ENCODE measurements around the gene CCDC146.

Gene CCDC146

DNA sequence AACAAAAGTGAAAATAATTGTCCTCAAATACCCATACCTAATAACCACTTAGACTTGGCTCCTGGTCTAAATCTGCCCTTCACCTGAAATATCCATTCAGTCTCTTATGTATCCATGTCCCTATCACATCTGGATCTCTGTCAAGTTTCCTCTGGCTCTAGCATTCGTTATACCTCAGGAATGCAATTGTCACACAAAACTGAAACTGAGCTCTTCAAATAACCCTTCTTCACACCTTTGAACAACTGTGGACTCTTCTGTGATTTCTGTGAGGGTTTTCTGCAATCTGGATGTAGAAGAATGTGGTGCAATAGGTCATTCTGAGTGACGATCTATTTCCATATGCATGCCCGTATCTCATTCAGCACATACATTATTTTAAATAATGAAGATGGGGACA is 130.7 kb downstream of the CCDC146 start:
- H3K36me3 ChIP-seq (ENCODE audit: control insufficient read depth, insufficient read depth, low read length): no peaks in the 10 kb centered on the region
- H3K4me3 ChIP-seq (replicated peaks; ENCODE audit: low read depth, low read length): no peak overlapping the region
- TF ChIP-seq, protein P1, sequence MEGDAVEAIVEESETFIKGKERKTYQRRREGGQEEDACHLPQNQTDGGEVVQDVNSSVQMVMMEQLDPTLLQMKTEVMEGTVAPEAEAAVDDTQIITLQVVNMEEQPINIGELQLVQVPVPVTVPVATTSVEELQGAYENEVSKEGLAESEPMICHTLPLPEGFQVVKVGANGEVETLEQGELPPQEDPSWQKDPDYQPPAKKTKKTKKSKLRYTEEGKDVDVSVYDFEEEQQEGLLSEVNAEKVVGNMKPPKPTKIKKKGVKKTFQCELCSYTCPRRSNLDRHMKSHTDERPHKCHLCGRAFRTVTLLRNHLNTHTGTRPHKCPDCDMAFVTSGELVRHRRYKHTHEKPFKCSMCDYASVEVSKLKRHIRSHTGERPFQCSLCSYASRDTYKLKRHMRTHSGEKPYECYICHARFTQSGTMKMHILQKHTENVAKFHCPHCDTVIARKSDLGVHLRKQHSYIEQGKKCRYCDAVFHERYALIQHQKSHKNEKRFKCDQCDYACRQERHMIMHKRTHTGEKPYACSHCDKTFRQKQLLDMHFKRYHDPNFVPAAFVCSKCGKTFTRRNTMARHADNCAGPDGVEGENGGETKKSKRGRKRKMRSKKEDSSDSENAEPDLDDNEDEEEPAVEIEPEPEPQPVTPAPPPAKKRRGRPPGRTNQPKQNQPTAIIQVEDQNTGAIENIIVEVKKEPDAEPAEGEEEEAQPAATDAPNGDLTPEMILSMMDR (IDR thresholded peaks at IDR 0.05; ENCODE audit: insufficient read depth, low read length, poor library complexity, severe bottlenecking): no peak
- no peak for DNase-seq (ENCODE audit: extremely low read depth, insufficient read length)
- no peaks in the 10 kb centered on the region for H3K27me3 ChIP-seq (replicated peaks; ENCODE audit: control insufficient read depth, insufficient read depth, low read length)

DNA sequence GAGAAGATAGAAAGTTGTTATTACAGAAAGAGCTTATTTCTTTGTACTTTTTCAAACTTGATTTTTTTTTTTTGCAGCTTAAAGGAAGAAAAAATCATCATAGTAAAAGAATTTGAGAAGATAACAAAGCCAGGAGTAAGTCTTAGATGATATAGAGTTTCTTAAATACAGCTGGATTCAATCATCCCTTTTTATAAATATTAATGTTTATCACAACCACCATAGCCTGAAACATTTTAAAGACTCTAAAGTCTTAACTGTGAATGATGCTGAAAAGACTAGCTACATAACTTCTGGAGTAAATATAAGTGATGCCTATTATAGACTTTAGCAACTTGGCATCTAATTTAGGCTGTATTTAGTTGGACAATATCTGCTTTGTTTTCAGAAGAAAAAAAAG is 132.0 kb downstream of the CCDC146 start:
- no peak for DNase-seq (ENCODE audit: extremely low read depth, insufficient read length)
- Histone ChIP-seq H3K4me3 (replicated peaks; ENCODE audit: low read depth, low read length) (no peak overlapping the region), H3K36me3 (ENCODE audit: control insufficient read depth, insufficient read depth, low read length) (no peaks in the 10 kb centered on the region), H3K27me3 (replicated peaks; ENCODE audit: control insufficient read depth, insufficient read depth, low read length) (no peaks in the 10 kb centered on the region)
- TF ChIP-seq, protein P1 (IDR thresholded peaks at IDR 0.05; ENCODE audit: insufficient read depth, low read length, poor library complexity, severe bottlenecking): no peak

DNA sequence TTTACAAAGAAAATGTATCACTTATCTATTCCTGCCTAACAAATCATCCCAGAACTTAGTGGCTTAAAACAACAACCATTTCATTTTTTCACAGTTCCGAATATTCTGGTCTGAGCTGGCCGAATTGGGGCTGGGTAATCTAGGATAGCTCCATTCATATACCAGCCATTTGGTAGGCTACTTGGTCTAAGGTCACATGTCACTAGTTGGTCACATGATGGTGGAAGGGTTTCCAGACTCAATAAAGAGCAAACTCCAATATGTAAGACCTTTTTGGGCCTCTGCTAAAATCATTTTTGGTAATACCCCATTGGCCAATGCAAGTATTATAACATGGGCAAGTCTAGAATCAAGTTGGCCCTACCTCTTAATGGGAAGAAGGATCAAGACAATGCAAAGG is 132.5 kb downstream of the CCDC146 start:
- H3K36me3 ChIP-seq (ENCODE audit: control insufficient read depth, insufficient read depth, low read length): no peaks in the 10 kb centered on the region
- no peak overlapping the region for H3K4me3 ChIP-seq (replicated peaks; ENCODE audit: low read depth, low read length)
- TF ChIP-seq, protein P1 (IDR thresholded peaks at IDR 0.05; ENCODE audit: insufficient read depth, low read length, poor library complexity, severe bottlenecking): no peak
- DNase-seq (ENCODE audit: extremely low read depth, insufficient read length): no peak
- H3K27me3 ChIP-seq (replicated peaks; ENCODE audit: control insufficient read depth, insufficient read depth, low read length): no peaks in the 10 kb centered on the region

DNA sequence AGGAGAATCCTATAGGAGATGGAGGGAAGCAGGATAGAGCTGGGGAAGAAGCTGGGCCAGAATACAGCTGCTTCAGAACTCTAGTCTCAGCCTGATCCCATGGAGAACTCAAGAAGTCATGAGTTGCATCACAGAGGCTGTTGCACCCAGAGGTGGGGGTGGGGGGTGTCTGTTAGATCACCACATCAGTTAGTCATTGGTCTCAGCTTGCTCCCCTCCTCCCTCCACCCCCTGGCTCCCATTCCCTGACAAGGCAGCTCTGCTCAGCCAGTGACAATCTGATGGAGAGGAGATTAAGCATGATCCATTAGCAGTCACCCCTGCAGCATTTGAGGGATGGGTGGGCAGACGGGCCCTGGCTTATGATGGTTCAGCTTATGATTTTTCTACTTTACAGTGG is 135.6 kb downstream of the CCDC146 start:
- Histone ChIP-seq H3K4me3 (replicated peaks; ENCODE audit: low read depth, low read length) (no peak overlapping the region), H3K27me3 (replicated peaks; ENCODE audit: control insufficient read depth, insufficient read depth, low read length) (no peaks in the 10 kb centered on the region), H3K36me3 (ENCODE audit: control insufficient read depth, insufficient read depth, low read length) (no peaks in the 10 kb centered on the region)
- DNase-seq (ENCODE audit: extremely low read depth, insufficient read length): no peak
- TF ChIP-seq, protein P1 (IDR thresholded peaks at IDR 0.05; ENCODE audit: insufficient read depth, low read length, poor library complexity, severe bottlenecking): no peak

DNA sequence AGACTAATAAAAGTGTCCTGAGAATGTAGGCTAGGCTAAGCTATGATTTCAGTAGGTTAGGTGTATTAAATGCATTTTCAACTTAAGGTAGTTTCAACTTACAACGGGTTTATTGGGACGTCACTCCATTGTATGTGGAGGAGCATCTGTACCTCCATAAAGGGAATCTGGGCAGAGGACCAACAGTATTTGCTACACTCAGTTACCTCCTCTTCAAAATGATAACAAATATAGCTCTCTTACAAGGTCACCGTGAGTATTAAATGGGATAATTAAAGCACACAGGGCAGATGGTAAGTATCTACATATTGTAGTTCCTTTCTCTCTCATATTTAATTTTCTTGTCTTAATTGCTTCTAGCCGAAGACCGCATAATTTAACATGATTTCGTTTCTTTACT is 136.2 kb downstream of the CCDC146 start:
- DNase-seq (ENCODE audit: extremely low read depth, insufficient read length): no peak
- Histone ChIP-seq H3K27me3 (replicated peaks; ENCODE audit: control insufficient read depth, insufficient read depth, low read length) (no peaks in the 10 kb centered on the region), H3K36me3 (ENCODE audit: control insufficient read depth, insufficient read depth, low read length) (no peaks in the 10 kb centered on the region), H3K4me3 (replicated peaks; ENCODE audit: low read depth, low read length) (no peak overlapping the region)
- TF ChIP-seq, protein P1 (IDR thresholded peaks at IDR 0.05; ENCODE audit: insufficient read depth, low read length, poor library complexity, severe bottlenecking): no peak

DNA sequence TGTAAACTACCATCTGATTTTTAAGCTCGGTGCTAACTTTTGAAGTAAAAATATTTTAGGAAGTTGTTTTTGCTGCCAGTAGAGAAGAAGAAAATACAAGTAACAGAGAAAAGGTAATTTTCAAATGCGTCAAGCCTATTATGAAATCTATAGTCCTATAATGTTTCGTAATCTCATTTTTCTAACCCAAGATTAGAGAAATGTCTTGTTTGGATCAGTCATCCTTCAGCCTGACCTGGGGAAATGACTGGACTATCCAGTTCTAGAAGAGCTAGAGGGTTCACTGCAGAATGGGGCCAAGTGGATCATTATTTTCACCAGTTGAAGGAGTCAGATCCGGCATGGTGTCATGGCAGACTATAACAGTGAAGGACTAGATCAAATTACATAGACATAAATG is 139.9 kb downstream of the CCDC146 start:
- Histone ChIP-seq H3K4me3 (replicated peaks; ENCODE audit: low read depth, low read length) (no peak overlapping the region), H3K27me3 (replicated peaks; ENCODE audit: control insufficient read depth, insufficient read depth, low read length) (no peaks in the 10 kb centered on the region), H3K36me3 (ENCODE audit: control insufficient read depth, insufficient read depth, low read length) (no peaks in the 10 kb centered on the region)
- TF ChIP-seq, protein P1 (IDR thresholded peaks at IDR 0.05; ENCODE audit: insufficient read depth, low read length, poor library complexity, severe bottlenecking): no peak
- DNase-seq (ENCODE audit: extremely low read depth, insufficient read length): no peak

Data from GM06990 (cell line).